HG02759 (cell line): Measurements from ENCODE around the gene SGO2.
"Not testable (repeated sequence)": the region's sequence is repeated elsewhere in the genome, so short reads cannot be mapped to it uniquely, and the experiment has no call there.

Experiments used
- ATAC-seq: cut with Tn5 transposase; IDR thresholded peaks from one replicate; pipeline ENCODE4 v1.9.1; 2021; ENCODE audit warnings: mild to moderate bottlenecking, moderate library complexity; ENCODE audit not compliant: unreplicated experiment

SGO2 gene

GRCh38 chr2:200509612-200510433, 16.2 kb upstream of the SGO2 start, which contains the start of gene KCTD18:
KCTD18 (minus strand) TSS chr2:200510068; CDS start chr2:200507016, 3,052 bp downstream.
- ATAC-seq = peak; percentile 98

GRCh38 chr2:200515155-200515554, 10.9 kb upstream of the SGO2 start:
- no peak for ATAC-seq

DNA sequence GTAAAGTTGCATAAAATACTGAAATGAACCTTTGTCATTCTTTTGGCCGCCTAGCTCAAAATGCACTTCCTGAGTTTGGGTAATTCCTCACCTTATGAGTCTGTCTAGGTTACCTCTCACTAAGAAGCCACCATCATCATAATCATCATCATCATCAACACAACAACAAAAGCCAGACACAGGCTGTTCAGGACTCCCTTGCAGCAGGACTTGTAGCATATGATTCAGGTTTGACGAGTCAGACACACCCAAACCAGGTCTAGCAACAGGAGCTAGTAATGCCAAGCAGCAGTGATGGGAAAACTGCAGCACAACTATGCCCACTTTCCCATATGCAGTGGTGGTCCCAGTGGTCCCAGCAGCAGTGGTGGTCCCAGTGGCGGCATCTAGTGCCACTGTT, 2.8 kb upstream of the SGO2 start:
- no peak for ATAC-seq

DNA sequence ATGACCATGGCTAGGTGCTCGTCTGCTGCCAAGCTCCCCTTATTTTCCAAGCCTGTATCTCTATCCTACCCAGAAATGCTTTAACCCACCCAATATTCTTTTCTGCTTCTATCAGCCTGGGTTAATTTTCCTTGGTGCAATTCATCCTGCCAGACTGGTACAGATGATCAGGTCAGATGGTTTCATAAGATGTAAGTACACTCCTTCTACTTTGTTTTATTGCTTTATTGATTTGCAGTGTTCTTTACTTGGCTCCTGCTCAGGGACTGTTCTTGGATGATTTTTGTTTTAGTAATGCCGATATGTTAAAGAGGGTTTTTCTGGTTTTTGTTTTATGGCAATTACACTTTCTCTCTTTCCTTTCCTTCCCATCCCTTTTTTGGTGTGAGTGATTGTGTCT, 2.4 kb upstream of the SGO2 start:
- no peak for ATAC-seq

GRCh38 chr2:200525066-200525465, 941 bp upstream of the SGO2 start:
- ATAC-seq = no peak

DNA sequence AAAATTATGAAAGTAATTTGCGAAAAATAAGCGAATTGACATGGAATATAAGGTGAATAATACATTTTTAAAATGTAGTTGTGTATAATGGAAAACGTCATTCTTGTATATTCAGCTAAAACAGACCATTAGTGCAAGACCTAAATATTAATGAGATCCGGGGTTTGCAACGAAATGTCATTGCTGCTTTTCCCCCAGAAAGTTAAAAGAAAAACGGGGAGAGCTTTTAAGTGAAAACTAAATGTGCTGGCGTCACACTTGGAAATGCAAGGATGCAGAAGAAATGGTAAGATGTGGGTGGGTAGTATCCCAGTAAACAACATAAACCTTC, 491 bp upstream of the SGO2 start:
- no peak for ATAC-seq

GRCh38 chr2:200528228-200528627, 2.2 kb downstream of the SGO2 start:
- no peak for ATAC-seq

DNA sequence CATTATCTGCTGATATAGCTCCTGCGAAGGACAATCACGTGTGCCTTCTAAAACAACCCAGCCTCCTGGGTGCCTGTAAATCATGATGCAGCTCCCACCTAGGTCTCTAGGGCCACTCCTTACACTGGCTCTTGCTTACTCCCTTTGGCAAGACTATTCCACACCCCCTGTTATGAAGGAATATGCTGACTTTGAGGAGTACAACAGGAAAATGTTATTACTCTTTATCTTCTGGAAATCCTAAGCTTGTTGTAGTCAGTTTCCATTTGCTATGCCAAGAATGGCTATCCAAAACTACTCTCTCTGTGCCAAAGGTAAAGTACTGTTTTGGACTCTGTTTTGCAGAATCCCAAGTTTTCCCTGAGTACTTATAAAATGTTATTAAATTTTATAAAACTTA, 7.7 kb downstream of the SGO2 start:
- no peak for ATAC-seq

- no peak for ATAC-seq
Observed at GRCh38 chr2:200534572-200534971, 8.6 kb downstream of the SGO2 start.

- ATAC-seq = no peak
Observed at GRCh38 chr2:200538139-200538538, 12.1 kb downstream of the SGO2 start.

- no peak for ATAC-seq
Observed at GRCh38 chr2:200540793-200541192, 14.8 kb downstream of the SGO2 start.

DNA sequence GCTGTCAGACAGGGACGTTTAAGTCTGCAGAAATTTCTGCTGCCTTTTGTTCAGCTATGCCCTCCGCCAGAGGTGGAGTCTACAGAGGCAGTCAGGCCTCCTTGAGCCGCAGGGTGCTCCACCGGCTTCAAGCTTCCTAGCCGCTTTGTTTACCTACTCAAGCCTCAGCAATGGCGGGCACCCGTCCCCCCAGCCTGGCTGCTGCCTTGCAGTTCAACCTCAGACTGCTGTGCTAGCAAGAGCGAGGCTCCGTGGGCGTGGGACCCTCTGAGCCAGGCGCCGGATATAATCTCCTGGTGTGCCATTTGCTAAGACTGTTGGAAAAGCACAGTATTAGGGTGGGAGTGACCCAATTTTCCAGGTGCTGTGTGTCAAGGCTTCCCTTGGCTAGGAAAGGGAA, 40.6 kb downstream of the SGO2 start:
- not testable (repeated sequence) for ATAC-seq

- ATAC-seq = no peak
Observed at GRCh38 chr2:200567932-200568331, 41.9 kb downstream of the SGO2 start.

- no peak for ATAC-seq
Observed at GRCh38 chr2:200575957-200576356, 50.0 kb downstream of the SGO2 start.

DNA sequence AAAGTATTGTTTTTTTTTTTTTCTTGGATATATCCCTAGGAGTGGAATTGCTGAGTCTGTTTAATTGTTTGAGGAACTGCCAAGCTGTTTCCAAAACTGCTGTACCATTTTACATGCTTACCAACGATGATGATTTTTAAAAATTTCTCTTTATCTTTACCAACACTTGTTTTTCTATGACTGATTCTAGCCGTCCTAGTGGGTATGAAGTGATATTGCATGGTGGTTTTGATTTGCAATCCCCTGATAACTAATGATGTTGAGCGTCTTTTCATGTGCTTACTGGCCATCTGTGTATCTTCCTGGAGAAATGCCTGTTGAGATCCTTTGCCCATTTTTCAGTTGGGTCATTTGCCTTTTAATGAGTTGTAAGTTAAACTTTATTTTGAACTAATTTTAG, 51.0 kb downstream of the SGO2 start:
- ATAC-seq = no peak

DNA sequence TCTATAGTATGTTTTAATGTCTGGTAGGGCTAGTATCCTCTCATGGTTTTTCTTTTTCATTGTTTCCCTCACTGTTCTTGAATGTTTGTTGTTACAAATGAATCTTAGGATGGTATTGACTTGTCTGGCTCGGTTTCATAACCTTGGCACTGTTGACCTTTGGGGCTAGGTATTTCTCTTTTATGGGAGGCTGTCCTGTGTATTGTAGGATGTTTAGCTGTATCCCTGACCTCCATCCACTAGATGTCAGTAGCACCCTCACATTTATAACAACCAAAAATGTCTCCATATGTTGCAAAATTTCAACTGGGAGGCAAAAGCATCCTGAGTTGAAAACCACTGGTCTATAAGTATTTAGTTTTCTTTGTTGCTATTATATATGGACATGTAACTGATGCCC, 52.8 kb downstream of the SGO2 start:
- no peak for ATAC-seq

- no peak for ATAC-seq
Observed at GRCh38 chr2:200584639-200585038, 58.6 kb downstream of the SGO2 start.

DNA sequence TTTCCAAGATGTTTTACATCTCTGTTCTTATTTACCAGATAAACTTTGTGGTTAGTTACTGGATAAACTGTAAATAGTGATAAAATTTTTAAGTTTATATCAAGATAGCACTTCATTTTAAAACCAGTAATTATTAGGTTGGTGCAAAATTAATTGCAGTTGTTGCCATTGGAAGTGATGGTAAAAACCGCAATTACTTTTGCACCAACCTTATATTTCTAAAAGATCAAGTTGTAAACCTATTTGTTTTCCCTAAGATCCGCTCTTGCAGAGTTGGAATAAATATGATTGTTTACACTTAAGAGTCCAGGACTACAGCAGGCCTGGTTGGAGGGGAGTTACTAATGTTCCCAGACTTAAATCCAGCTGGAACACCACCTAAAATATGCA, 59.3 kb downstream of the SGO2 start:
- no peak for ATAC-seq

- peak; percentile 58 for ATAC-seq
Observed at GRCh38 chr2:200585730-200586643, 60.0 kb downstream of the SGO2 start, which contains the start of gene AOX1. AOX1 (plus strand) TSS chr2:200586014; CDS start chr2:200586109, 95 bp downstream.

GRCh38 chr2:200586644-200586975, 60.6 kb downstream of the SGO2 start:
- no peak for ATAC-seq

- ATAC-seq = no peak
Observed at GRCh38 chr2:200587007-200587616, 61.1 kb downstream of the SGO2 start.
